NCI-H1048 (cell line): Measurements from ENCODE around the gene RFC3.
"Not testable (repeated sequence)": the region's sequence is repeated elsewhere in the genome, so short reads cannot be mapped to it uniquely, and the experiment has no call there.

Experiments used
- DNase-seq: peaks from one replicate; lab custom pipeline; 2025; lab: John Stamatoyannopoulos, UW

Gene RFC3

GRCh38 chr13:33806470-33807248, 11.3 kb upstream of the RFC3 start:
- no peak for DNase-seq

DNA sequence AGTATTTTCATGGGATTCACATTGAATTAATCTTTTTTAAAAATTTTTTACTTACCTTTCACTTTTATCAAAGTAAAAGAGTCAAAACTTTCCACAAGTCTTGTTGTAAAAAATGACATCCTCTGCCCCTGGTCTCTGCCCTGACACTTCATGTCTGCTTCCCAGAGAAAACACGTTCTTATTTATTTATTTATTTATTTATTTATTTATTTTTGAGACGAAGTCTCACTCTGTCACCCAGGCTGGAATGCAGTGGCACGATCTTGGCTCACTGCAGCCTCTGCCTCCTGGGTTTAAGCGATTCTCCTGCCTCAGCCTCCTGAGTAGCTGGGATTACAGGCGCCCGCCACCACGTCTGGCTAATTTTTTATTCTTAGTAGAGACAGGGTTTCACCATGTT, 5.1 kb upstream of the RFC3 start:
- not testable (repeated sequence) for DNase-seq

DNA sequence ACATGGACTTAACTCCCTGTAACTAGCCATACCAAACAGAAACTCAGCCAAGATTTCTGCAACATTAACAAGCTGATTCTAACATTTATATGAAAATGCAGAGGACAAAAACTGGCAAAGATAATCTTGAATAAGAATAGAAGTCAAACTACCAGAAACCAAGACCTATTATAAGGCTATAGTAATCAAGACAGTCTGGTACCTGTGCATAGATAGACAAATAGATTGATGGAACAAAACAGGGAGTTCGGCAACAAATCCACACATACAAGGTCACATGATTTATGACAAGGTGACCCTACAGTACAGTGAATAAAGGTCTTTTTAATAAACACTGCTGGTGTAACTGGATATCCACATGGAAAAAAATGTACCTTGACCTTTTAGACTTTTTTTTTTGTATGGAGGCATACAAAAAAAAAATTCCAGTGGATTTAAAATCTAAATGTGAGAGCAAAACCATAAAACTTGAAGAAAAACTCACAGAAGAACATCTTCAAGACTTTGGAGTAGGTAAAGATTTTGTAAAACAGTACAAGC, 2.9 kb upstream of the RFC3 start:
- no peak for DNase-seq

DNA sequence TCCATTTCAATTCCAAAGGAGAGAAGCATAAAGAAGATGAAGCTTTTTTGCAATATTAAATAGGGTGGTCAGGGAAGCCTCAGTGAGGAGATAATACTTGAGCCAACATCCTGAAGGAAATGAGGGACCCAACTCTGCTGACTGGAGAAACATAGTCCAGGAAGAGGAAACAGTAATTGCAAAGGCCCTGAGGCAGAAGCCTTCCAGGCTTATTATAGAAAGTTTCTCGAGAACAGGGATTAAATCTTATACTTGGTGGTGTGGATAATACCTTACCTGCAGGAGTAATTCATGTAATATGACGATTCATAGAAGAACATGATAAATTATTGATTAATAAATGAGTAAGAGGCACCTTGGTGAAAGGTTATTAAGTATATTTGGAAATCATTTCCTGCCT, 1.0 kb upstream of the RFC3 start:
- DNase-seq: no peak

GRCh38 chr13:33817513-33817900, 442 bp upstream of the RFC3 start:
- DNase-seq: no peak

- DNase-seq: no peak
Measured at GRCh38 chr13:33825083-33825482, 7.1 kb downstream of the RFC3 start.

- DNase-seq: no peak
Measured at GRCh38 chr13:33827139-33827538, 9.2 kb downstream of the RFC3 start.

GRCh38 chr13:33828431-33829129, 10.6 kb downstream of the RFC3 start:
- no peak for DNase-seq

- no peak for DNase-seq
Measured at GRCh38 chr13:33832872-33833271, 14.9 kb downstream of the RFC3 start.

DNA sequence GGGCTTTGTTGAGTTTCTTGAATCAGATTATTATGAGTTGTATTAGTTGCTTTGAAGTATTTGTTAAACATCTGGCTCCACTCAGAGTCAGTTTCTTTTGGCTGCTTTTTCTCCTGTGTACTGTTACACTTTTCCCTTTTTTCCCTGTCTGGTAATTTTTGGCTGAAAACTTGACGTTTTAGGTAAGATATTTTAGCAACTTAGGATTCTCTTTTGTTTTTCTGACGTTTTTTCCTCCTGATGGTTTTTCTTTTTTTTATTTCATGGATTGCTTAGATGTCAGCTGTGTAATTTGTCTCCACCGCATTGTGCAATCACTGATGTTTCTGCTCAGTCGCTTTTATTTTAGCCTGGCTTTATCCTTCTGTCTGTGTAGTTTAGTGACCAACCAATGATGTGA, 20.7 kb downstream of the RFC3 start:
- DNase-seq: no peak

DNA sequence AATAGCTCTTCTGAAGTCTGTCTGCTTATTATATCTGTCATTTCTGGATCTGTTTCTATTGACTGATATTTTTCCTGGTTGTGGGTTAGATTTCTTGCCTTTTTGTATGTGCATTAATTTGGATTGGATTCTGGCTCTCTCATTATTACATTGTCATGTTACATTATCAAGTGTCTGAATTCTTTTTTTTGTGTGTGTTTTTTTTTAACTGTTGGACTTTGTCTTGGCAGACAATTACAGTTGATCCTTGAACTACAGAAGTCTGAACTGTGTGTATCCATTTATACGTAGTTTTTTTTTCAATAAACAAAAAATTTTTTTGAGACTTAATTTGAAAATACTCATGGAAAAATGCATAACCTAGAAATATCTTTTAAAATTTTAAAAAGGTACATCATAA, 22.5 kb downstream of the RFC3 start:
- DNase-seq: no peak

DNA sequence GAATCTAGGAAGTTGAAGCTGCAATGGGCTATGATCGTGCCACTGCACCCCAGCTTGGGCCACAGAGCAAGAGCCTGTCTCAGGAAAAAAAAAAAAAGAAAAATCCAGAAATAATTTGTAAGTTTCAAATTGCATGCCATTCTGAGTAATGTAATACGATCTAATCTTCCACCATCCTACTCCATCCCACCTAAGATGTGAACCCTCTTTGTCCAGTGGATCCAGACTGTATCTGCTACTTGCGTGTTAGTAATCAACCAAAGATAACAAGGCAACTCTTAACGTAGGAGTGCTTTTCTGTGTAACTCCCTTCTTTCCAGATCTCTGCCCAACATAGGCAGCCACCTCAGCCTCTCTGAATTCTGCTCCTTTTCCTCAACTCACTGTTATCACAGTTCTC, 24.3 kb downstream of the RFC3 start:
- no peak for DNase-seq

DNA sequence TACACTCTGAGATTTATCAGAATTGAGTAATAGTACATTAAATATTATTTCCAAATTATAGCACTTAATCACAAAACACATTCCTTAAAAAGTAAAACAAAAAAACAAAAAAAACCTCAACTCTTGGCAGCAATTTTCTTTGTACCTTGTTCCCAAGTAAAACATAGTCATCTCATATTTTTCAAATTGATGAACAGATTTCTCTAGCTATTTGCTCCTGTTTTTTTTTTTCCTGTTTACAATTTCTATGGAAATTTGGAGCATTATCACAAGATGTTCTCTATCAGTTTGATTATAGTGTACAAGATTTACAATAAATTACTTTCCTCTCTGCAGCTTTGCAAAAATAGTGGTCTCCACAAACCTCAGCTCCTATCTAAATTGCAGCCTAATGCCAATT, 25.0 kb downstream of the RFC3 start:
- DNase-seq: no peak

DNA sequence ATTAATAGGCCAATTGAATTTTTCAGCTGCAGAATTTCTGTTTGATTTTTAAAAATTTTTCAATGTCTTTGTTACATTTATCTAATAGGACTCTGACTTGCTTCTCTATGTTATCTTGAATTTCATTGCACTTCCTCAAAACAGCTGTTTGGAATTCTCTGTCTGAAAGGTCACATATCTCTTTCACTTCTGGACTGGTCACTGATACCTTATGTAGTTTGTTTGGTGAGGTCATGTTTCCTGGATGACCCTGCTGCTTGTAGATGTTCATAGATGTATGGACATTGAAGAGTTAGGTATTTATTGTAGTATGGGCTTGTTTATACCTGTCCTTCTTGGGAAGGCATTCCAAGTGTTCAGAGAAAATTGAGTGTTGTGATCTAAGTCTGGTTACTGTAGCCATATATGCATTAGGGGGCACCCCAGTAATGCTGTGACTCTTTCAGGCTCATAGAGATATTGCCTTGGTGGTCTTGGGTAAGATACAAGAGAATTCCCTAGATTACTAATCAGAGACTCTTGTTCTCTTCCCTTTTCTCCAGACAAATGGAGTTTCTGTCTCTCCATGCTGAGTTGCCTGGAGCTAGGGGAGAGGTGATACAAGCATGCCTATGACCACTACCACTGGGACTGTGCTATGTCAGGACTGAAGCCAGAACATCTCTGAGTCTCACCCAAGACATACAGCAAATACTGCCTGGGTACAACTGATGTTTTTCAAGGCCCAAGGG, 27.8 kb downstream of the RFC3 start:
- no peak for DNase-seq

- no peak for DNase-seq
Measured at GRCh38 chr13:33846303-33847062, 28.5 kb downstream of the RFC3 start.

- no peak for DNase-seq
Measured at GRCh38 chr13:33849211-33849610, 31.3 kb downstream of the RFC3 start.

- DNase-seq: no peak
Measured at GRCh38 chr13:33855371-33855895, 37.5 kb downstream of the RFC3 start.

DNA sequence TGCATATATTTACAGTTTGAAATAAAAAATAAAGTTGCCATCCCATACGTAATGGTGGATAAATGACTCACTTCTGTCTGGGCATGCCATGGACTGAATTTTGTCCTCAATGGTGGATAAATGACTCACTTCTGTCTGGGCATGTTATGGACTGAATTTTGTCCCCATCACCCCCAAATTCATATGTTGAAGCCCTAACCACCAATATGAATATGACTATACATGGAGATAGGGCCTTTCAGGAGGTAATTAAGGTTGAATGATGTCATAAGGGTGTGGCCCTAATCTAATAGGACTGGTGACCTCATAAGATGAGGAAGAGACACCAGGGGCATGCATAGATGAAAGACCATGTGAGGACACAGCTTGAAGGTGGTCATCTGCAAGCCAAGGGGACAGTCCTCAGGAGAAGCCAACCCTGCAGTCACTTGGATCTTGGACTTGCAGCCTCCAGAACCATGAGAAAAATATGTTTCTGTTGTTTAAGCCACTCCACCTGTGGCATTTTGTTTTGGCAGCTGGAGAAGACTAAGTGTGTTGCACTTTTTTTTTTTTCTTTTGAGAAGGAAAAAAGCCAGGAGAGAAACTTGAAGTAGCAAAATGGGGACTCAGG, 41.8 kb downstream of the RFC3 start:
- no peak for DNase-seq

GRCh38 chr13:33860526-33860925, 42.6 kb downstream of the RFC3 start:
- no peak for DNase-seq

GRCh38 chr13:33862016-33862415, 44.1 kb downstream of the RFC3 start:
- DNase-seq: no peak

DNA sequence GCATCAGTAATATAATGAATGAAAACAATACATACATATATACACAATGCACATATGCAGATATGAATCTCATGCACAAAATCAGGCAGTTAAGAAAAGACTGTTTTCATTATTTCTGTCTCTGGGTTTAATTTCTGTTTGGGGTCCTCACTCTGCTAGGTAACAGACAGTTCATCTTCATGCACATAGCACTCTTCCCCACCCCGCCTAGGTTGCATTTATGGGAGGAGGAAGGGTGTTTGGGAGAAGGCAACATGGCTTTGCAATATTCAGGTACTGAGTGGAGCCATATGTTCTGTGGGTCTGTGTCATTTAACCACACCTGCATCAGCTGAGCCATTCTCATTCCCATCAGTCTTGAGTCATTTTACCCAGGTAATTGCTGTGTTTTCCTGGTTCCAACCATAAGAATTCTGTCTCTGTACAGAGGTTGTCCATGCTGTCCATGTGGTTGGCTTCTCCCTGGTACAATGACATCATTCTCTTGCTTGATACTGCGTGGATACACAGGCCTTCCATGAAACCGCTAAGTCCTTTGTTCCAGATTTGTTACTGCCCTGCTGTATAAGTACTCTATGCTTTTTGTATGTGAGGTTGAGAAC, 45.3 kb downstream of the RFC3 start:
- no peak for DNase-seq
